Measurements from ENCODE around the gene SLC16A11.
"Not testable (repeated sequence)": the region's sequence is repeated elsewhere in the genome, so short reads cannot be mapped to it uniquely, and the experiment has no call there.

- TF ChIP-seq CTCF (IDR thresholded peaks at IDR 0.05; ENCODE audit: low read depth, low read length, poor library complexity, severe bottlenecking); EZH2phosphoT487 (IDR thresholded peaks at IDR 0.05; ENCODE audit: borderline replicate concordance, low read length): not testable (repeated sequence)
Measured at GRCh38 chr17:6993613-6994056, 50.3 kb downstream of the SLC16A11 start.
